BE2C (cell line): ENCODE data around the gene SLC25A21.

Source experiments
- DNase-seq: peaks from one replicate; pipeline ENCODE4 v3.0.0-alpha.2; 2020
- H3K27me3 ChIP-seq: fragments of 250-450 bp; sonication (Bioruptor Pico); 2 replicates; pipeline ENCODE4 v1.5.1; 2020; ENCODE audit warnings: mild to moderate bottlenecking
- H3K36me3 ChIP-seq: fragments of 250-450 bp; sonication (Bioruptor Pico); 2 replicates; pipeline ENCODE4 v1.5.1; 2020; ENCODE audit warnings: mild to moderate bottlenecking
- H3K4me1 ChIP-seq: fragments of 250-450 bp; sonication (Bioruptor Pico); 2 replicates; pipeline ENCODE4 v1.5.1; 2020
- H3K4me3 ChIP-seq: 2 replicates; pipeline ENCODE4 v1.5.1; 2011; ENCODE audit warnings: low read depth, low read length
- H3K9me3 ChIP-seq: fragments of 250-450 bp; sonication (Bioruptor Pico); 2 replicates; pipeline ENCODE4 v1.5.1; 2020
- TF ChIP-seq, protein P1 (sequence below): IDR thresholded peaks from 2 replicates; pipeline ENCODE4 v1.5.1; 2012; ENCODE audit warnings: mild to moderate bottlenecking, low read depth, low read length

The SLC25A21 gene

DNA sequence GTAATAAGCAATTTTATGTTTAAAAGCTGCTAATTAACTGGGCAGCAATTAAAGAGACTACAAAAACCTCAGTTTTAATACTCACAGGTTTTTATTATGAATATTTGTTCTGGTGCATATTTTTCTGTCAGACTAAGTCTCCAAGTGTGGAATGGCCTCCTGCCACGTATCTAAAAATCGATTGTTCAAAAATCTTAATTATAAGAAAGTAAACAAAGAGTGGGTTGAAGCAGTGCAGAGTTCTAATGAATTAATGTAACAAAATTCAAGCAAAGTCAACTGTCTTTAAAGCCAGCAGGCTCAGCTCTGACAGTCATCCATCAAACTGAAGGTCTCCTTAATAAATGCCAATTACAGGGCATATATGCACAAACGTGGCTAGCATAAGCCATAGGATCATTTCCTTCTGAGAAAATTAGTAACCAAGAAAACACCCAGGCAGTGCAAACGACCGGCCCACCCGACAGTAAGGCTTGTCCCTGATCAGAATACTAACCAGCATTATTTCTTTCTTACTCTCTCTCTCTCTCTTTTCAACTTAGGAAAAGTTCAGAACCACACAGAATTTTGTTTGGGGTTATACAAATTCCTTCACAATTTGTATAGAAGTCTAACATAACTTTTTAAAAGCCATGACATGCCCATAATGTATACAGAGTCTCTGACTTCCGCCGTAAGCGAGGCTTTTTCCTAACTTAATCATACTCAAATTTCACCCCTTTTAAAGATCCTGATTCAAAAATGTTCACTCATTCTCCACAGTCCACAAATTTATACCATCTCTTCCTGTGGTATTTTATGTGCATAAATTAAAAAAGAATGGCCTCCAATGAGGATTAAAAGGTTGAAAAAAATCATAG is 83.8 kb downstream of the SLC25A21 start:
- Histone ChIP-seq H3K36me3 (no peaks in the 10 kb centered on the region), H3K27me3 (no peaks in the 10 kb centered on the region), H3K4me3 (no peak overlapping the region), H3K4me1 (no peaks in the 10 kb centered on the region), H3K9me3 (no peaks in the 10 kb centered on the region)
- TF ChIP-seq, protein P1, sequence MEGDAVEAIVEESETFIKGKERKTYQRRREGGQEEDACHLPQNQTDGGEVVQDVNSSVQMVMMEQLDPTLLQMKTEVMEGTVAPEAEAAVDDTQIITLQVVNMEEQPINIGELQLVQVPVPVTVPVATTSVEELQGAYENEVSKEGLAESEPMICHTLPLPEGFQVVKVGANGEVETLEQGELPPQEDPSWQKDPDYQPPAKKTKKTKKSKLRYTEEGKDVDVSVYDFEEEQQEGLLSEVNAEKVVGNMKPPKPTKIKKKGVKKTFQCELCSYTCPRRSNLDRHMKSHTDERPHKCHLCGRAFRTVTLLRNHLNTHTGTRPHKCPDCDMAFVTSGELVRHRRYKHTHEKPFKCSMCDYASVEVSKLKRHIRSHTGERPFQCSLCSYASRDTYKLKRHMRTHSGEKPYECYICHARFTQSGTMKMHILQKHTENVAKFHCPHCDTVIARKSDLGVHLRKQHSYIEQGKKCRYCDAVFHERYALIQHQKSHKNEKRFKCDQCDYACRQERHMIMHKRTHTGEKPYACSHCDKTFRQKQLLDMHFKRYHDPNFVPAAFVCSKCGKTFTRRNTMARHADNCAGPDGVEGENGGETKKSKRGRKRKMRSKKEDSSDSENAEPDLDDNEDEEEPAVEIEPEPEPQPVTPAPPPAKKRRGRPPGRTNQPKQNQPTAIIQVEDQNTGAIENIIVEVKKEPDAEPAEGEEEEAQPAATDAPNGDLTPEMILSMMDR: no peak
- DNase-seq: no peak

DNA sequence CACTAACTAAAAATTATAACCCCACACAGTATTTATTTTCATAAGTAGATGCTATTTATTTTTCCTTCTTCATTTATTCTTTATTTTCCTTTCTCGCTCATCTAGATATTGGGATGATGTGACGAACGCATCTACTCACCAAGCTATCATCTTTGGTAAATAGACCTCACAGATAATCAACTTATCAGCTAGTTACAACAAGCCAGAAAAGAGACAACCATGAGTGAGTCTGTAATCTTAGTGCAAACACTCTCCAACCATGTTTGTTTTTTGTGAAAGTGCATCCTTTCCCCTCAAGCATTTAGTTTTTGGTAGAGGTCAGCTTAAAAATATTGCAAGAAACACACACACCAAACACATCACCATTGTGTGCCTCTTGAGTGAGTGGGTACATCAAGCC is 84.9 kb downstream of the SLC25A21 start:
- TF ChIP-seq, protein P1: no peak
- no peak for DNase-seq
- H3K4me1 ChIP-seq: no peaks in the 10 kb centered on the region
- H3K36me3 ChIP-seq: no peaks in the 10 kb centered on the region
- H3K27me3 ChIP-seq: no peaks in the 10 kb centered on the region
- H3K4me3 ChIP-seq: no peak overlapping the region
- H3K9me3 ChIP-seq: no peaks in the 10 kb centered on the region

DNA sequence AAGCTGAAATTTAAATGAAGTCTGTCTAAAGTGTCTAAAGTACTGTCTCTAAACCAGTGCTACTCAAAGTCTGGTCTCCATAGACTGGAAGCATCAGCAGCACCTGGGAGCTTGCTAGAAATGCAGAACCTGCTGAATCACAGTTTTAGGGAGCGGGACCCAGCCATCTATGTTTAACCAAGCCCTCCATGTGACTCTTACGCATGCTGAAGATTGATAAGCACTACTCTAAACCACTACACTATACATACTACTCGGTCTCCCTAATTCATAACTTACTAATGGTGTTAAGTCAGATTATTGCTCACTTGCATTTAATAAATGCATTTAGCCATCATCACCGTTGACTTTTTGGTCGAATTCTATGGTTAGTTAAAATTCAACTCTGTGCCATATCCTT is 88.8 kb downstream of the SLC25A21 start:
- DNase-seq: no peak
- H3K4me3 ChIP-seq: no peak overlapping the region
- H3K4me1 ChIP-seq: no peaks in the 10 kb centered on the region
- H3K9me3 ChIP-seq: no peaks in the 10 kb centered on the region
- H3K36me3 ChIP-seq: no peaks in the 10 kb centered on the region; the same call in 1 of the 2 replicates
- TF ChIP-seq, protein P1: no peak
- no peaks in the 10 kb centered on the region for H3K27me3 ChIP-seq

DNA sequence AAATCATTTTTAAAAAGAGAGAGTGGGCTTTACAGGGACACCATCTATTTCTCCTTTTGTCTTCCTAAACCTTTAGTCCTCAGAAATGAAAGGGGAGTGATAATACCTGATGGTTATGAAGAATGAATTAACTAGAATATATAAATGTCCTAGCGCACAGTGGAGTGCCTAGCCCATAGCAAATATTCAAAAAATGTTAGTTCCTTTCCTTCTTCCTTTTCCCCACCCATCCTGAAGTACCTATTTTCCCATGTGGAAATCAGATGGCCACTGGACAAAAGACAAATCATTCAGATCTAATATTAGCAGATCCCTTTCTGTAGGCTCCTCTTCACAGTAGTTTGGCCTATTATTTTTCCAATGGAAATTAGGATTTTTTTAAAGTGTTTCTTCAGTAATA is 90.0 kb downstream of the SLC25A21 start:
- Histone ChIP-seq H3K27me3 (no peaks in the 10 kb centered on the region), H3K4me3 (no peak overlapping the region), H3K4me1 (no peaks in the 10 kb centered on the region), H3K36me3 (no peaks in the 10 kb centered on the region; the same call in 1 of the 2 replicates), H3K9me3 (no peaks in the 10 kb centered on the region)
- TF ChIP-seq, protein P1: no peak
- no peak for DNase-seq

DNA sequence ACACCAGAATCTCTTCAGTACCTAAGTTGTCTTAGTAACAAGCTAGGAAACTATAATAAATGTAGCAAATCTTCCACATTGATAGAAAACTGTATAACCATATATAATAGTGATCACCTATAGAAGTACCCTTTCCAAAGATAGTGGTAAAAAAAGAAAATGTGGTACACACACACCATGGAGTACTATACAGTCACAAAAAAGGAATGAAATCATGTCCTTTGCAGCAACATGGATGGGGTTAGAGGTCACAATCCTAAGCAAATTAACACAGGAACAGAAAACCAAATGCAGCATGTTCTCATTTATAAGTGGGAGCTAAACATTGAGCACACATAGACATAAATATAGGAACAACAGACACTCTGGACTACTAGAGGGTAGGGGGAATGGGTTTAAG is 90.5 kb downstream of the SLC25A21 start:
- Histone ChIP-seq H3K9me3 (no peaks in the 10 kb centered on the region), H3K27me3 (no peaks in the 10 kb centered on the region), H3K4me1 (no peaks in the 10 kb centered on the region), H3K4me3 (no peak overlapping the region), H3K36me3 (no peaks in the 10 kb centered on the region; the same call in 1 of the 2 replicates)
- DNase-seq: no peak
- TF ChIP-seq, protein P1: no peak

DNA sequence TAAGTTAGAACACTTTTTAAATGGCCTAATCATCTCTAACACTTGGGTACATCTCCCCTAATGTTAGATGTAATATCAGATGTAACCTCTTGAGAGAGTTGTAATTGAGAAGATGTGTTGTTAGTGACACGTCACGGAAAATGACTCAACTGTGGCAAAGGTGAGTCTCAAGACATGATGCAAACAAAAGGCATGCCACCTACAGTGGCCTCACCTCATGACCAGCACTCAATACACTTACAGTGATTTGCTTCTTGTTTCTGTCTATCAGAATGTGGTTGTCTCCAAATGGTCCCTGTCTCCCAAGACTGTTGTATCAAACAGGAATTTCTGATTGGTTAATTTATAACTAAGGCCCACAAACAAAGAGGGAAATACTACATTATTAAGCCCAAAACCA is 91.2 kb downstream of the SLC25A21 start:
- Histone ChIP-seq H3K4me1 (no peaks in the 10 kb centered on the region), H3K36me3 (no peaks in the 10 kb centered on the region; the same call in 1 of the 2 replicates), H3K4me3 (no peak overlapping the region), H3K27me3 (no peaks in the 10 kb centered on the region), H3K9me3 (no peaks in the 10 kb centered on the region)
- TF ChIP-seq, protein P1: no peak
- DNase-seq: no peak
